Keratinocyte (primary cell): Measurements from ENCODE around the gene GALR1. TPM values are rescaled to one million over a fixed set of nuclear protein-coding genes. Genes with fewer than 3 reads are reported as not detected.

Experiments
- DNase-seq: peaks from one replicate; pipeline ENCODE4 v3.0.0-alpha.2; 2011; ENCODE audit warnings: low read depth, missing footprints, low spot score
- FAIRE-seq: peaks from 2 replicates; lab custom pipeline; 2011; peaks lifted over from hg19 to GRCh38; lab: Jason Lieb, UNC
- H2AFZ ChIP-seq: 2 replicates; pipeline ENCODE4 v1.6.0; 2012; ENCODE audit warnings: low read length, control low read depth, inconsistent platforms; ENCODE audit not compliant: control insufficient read depth
- H3K27ac ChIP-seq: 2 replicates; pipeline ENCODE4 v1.5.1; 2011; ENCODE audit warnings: low read length; ENCODE audit not compliant: control insufficient read depth, insufficient read depth
- H3K27me3 ChIP-seq: 3 replicates; pipeline ENCODE4 v1.6.0; 2011; ENCODE audit warnings: low read length; ENCODE audit not compliant: control insufficient read depth, insufficient read depth; ENCODE audit errors: extremely low read depth
- H3K36me3 ChIP-seq, 2 experiments: 2 replicates in 1 of 2; 3 replicates in 1 of 2; pipeline ENCODE4 v1.5.1; 2011; ENCODE audit warnings: low read length in 2 of 2, mild to moderate bottlenecking in 1 of 2; ENCODE audit not compliant: control insufficient read depth in 2 of 2, insufficient read depth in 2 of 2; ENCODE audit errors: extremely low read depth in 1 of 2
- H3K4me1 ChIP-seq: 3 replicates; pipeline ENCODE4 v1.5.1; 2011; ENCODE audit warnings: low read length; ENCODE audit not compliant: control insufficient read depth, insufficient read depth; ENCODE audit errors: extremely low read depth
- H3K4me2 ChIP-seq: 3 replicates; pipeline ENCODE4 v1.6.0; 2011; ENCODE audit warnings: low read depth, low read length; ENCODE audit not compliant: control insufficient read depth, insufficient read depth; ENCODE audit errors: extremely low read depth
- H3K4me3 ChIP-seq, 3 experiments: fragments of 200-600 bp in 1 of 3; sonication (generic) in 1 of 3; 2 replicates in 2 of 3; 3 replicates in 1 of 3; pipeline ENCODE4 v1.5.1; 2011 to 2016; ENCODE audit warnings: low read length in 3 of 3, mild to moderate bottlenecking in 3 of 3, control low read depth in 2 of 3, inconsistent platforms in 1 of 3, low read depth in 1 of 3, mixed read lengths in 1 of 3, mixed run types in 1 of 3, moderate library complexity in 1 of 3; ENCODE audit not compliant: control insufficient read depth in 2 of 3, insufficient read depth in 2 of 3; ENCODE audit errors: extremely low read depth in 1 of 3
- H3K79me2 ChIP-seq: 2 replicates; pipeline ENCODE4 v1.6.0; 2012; ENCODE audit warnings: low read length; ENCODE audit not compliant: control insufficient read depth, insufficient read depth
- H3K9ac ChIP-seq: 3 replicates; pipeline ENCODE4 v1.6.0; 2011; ENCODE audit warnings: low read length; ENCODE audit not compliant: control insufficient read depth, insufficient read depth; ENCODE audit errors: extremely low read depth
- H3K9me1 ChIP-seq: 3 replicates; pipeline ENCODE4 v1.6.0; 2011; ENCODE audit warnings: low read length; ENCODE audit not compliant: control insufficient read depth, insufficient read depth; ENCODE audit errors: extremely low read depth
- H3K9me3 ChIP-seq: 2 replicates; pipeline ENCODE4 v1.5.1; 2012; ENCODE audit warnings: low read depth, low read length; ENCODE audit not compliant: control insufficient read depth
- H4K20me1 ChIP-seq: 3 replicates; pipeline ENCODE4 v1.6.0; 2011; ENCODE audit warnings: low read length; ENCODE audit not compliant: control insufficient read depth, insufficient read depth; ENCODE audit errors: extremely low read depth
- CTCF ChIP-seq, 3 experiments: IDR thresholded peaks in 1 of 3; conservative IDR thresholded peaks in 1 of 3; optimal IDR thresholded peaks in 1 of 3; 2 replicates in 2 of 3; 3 replicates in 1 of 3; pipeline versions ENCODE3 to v1.5.1; 2011; ENCODE audit warnings: low read length in 3 of 3, mild to moderate bottlenecking in 3 of 3, moderate library complexity in 2 of 3, control low read depth in 1 of 3, inconsistent platforms in 1 of 3; ENCODE audit not compliant: insufficient read depth in 2 of 3; ENCODE audit errors: extremely low read depth in 1 of 3
- EZH2 ChIP-seq: IDR thresholded peaks from one replicate; pipeline ENCODE4 v1.6.1; 2012; ENCODE audit warnings: inconsistent platforms, mild to moderate bottlenecking, low read length, moderate library complexity
- dilution Hi-C: fragments of 300-500 bp; cut with MboI; formaldehyde crosslinking; loops from one replicate; pipeline ENCODE4 v1.7.0; 2020; ENCODE audit warnings: low sequenced_read_pairs; ENCODE audit not compliant: extremely low pct_ligation_motif_present
- polyA plus RNA-seq, 5 experiments: library from polyadenylated mRNA; depleted of rRNA in 3 of 5; stranded (reverse) in 3 of 5; stranded (forward) in 1 of 5; unstranded in 1 of 5; fragments of >200 nt; gene quantifications; 1 replicate in 1 of 5; 2 replicates in 3 of 5; 3 replicates in 1 of 5; pipeline versions ENCODE4 v1.2.1 to v1.2.3, GENCODE V29; 2011 to 2012; ENCODE audit warnings: missing spikeins in 2 of 5, low read depth in 1 of 5, low replicate concordance in 1 of 5

Gene GALR1
- polyA plus RNA-seq, 1 donor (not counting 4 experiments of a cell fraction or from before 2014, with no cell fraction given) = not detected

GRCh38 chr18:77262643-77263465 lies 13.2 kb downstream of the GALR1 start:
- H3K4me3 ChIP-seq = no peak overlapping the region
- H3K79me2 ChIP-seq = no peaks in the 10 kb centered on the region
- TF ChIP-seq CTCF (optimal IDR thresholded peaks at IDR 0.05 in 1 of 3, IDR thresholded peaks at IDR 0.05 in 1 of 3, conservative IDR thresholded peaks at IDR 0.05 in 1 of 3; ENCODE audit: extremely low read depth in 1 of 3, insufficient read depth in 2 of 3, low read length in 3 of 3) (no peak), EZH2 (no peak)
- H3K4me2 ChIP-seq = no peak overlapping the region
- H3K4me1 ChIP-seq = no peaks in the 10 kb centered on the region
- no peak overlapping the region for H2AFZ ChIP-seq
- FAIRE-seq = no peak
- no peaks in the 10 kb centered on the region for H3K9me1 ChIP-seq
- dilution Hi-C loops = no loop called here
- no peaks in the 10 kb centered on the region for H4K20me1 ChIP-seq
- H3K9ac ChIP-seq = no peak overlapping the region
- no peak for DNase-seq
- H3K9me3 ChIP-seq = peaks cover 2% of the 10 kb centered on the region
- no peak overlapping the region for H3K27ac ChIP-seq
- H3K27me3 ChIP-seq = no peaks in the 10 kb centered on the region
- no peaks in the 10 kb centered on the region for H3K36me3 ChIP-seq

DNA sequence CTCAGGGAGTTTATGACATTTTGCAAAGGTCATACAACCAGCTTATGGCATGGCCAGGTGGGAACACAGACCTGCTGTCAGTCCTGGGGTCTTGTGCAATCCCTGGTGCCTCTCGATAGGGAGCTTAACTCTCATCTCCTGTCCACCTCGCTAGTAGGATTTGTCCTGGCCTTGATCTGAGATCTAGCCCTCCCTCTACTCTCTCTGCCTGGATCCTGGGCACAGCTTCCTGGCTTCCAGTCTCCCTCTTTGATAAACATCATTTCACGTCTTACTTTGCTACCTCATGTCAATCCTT lies 13.8 kb downstream of the GALR1 start:
- TF ChIP-seq CTCF (optimal IDR thresholded peaks at IDR 0.05 in 1 of 3, IDR thresholded peaks at IDR 0.05 in 1 of 3, conservative IDR thresholded peaks at IDR 0.05 in 1 of 3; ENCODE audit: extremely low read depth in 1 of 3, insufficient read depth in 2 of 3, low read length in 3 of 3) (no peak), EZH2 (no peak)
- Histone ChIP-seq H3K36me3 (no peaks in the 10 kb centered on the region), H3K9ac (no peak overlapping the region), H3K27ac (no peak overlapping the region), H3K4me2 (no peak overlapping the region), H3K9me1 (no peaks in the 10 kb centered on the region), H3K4me1 (no peaks in the 10 kb centered on the region), H3K27me3 (no peaks in the 10 kb centered on the region), H4K20me1 (no peaks in the 10 kb centered on the region), H3K9me3 (peaks cover 2% of the 10 kb centered on the region), H3K4me3 (no peak overlapping the region), H3K79me2 (no peaks in the 10 kb centered on the region), H2AFZ (no peak overlapping the region)
- FAIRE-seq = no peak
- dilution Hi-C loops = no loop called here
- no peak for DNase-seq
